Activated CD4-positive, alpha-beta T cell treated with anti-CD3 and anti-CD28 coated beads, Interleukin-2, amount 50 U/mL, for 24 hours (primary cell): ENCODE results near the gene CAPNS1.
A peak's percentile ranks its signal among the peaks of the same experiment; 100 is the strongest.
"Not testable (repeated sequence)": the region's sequence is repeated elsewhere in the genome, so short reads cannot be mapped to it uniquely, and the experiment has no call there.

ENCODE experiments used
- DNase-seq, 2 donors: peaks; one replicate each; pipeline ENCODE4 v3.0.0-alpha.2; 2020; ENCODE audit warnings: low read depth in 1 of 2, low spot score in 1 of 2

CAPNS1 gene

DNA sequence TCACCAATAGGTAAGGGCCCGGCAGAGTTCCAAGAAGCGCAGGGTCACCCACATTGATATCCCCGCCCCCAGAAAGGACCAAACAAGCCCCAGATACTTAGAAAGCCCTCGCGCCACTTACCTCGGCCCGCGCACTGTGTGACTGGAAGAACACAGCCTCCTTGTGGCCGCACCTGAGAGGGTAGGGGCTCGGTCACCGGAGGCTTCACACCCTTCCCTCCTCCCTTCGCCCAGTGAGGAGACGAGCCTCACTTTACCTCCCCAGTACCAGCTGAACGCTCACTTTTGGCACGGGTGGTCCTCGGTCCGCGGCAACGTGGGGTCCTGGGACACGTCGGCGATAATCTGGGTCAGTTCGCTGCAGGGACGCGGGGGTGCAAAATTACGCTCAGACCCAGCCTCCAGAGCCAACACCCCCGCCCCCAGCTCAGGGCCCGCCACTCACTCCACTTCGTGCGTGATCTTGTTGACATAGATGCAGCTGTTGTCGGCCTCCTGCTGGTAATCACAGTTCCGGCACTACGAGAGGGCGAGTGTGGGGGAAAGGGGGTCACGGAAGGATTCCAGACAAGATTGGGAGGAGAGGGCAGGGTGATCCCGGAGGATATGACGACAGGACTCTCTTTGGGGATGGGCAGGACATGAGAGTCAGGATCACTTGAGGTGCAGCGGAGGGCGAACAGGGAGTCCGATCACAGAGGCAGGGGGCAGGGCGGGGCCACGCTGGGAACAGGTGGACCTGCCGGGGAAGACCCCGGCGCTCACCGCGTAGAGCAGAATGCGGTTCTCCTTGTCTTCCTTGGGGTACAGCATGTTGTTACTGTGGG, 25.8 kb upstream of the CAPNS1 start:
- no peak for DNase-seq

GRCh38 chr19:36114721-36115452, 25.0 kb upstream of the CAPNS1 start, which contains the start of gene POLR2I:
POLR2I (minus strand) TSS chr19:36114875; CDS start chr19:36114856, 19 bp downstream.
- DNase-seq, result peak; percentile 97 to 99

GRCh38 chr19:36115453-36116343, 24.2 kb upstream of the CAPNS1 start, which contains the start of gene TBCB:
TBCB (plus strand) TSS chr19:36115468; CDS start chr19:36115561, 93 bp downstream.
- peak; percentile 87 to 89 for DNase-seq

GRCh38 chr19:36116344-36116637, 23.6 kb upstream of the CAPNS1 start:
- DNase-seq, result no peak

DNA sequence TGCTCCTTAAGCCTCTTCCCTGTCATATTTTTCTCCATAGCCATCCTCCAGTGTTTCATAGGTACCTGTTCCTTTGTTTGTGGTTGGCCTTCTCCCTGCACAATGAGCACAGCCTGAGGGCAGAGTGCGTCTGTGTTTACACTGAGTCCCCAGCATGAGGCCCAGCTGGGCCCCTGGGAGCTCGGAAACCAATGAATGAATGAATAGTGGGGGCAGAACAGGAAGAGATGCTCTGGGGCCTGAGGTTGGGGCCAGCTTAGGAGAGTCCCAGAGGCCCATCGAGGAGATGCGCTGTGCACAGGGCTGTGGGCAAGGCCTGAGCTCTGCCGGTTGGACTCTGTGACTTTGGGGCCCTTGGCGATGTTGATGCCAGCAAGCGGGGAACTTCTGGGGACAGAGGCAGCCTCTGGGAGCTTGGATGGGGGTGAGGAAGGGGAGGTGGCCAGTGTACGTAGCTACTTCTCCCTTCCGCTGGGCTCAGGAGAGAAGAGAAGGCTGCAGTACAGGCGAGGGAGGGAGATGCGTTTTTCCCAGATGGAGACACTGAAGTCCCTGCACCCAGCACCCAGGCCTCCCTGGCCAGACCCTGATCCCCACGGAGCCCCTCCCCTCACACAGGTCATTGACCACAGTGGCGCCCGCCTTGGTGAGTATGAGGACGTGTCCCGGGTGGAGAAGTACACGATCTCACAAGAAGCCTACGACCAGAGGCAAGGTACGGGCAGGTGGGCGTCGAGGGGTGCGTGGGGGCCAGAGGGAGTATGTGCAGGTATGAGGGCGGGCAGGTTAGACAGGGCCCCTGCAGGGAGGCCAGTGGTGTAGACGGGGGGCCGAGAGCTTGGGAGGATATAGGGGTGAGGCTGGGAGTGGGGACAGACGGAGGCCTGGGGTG, 19.5 kb upstream of the CAPNS1 start:
- DNase-seq, result no peak

GRCh38 chr19:36120984-36121358, 18.9 kb upstream of the CAPNS1 start:
- DNase-seq, result no peak

DNA sequence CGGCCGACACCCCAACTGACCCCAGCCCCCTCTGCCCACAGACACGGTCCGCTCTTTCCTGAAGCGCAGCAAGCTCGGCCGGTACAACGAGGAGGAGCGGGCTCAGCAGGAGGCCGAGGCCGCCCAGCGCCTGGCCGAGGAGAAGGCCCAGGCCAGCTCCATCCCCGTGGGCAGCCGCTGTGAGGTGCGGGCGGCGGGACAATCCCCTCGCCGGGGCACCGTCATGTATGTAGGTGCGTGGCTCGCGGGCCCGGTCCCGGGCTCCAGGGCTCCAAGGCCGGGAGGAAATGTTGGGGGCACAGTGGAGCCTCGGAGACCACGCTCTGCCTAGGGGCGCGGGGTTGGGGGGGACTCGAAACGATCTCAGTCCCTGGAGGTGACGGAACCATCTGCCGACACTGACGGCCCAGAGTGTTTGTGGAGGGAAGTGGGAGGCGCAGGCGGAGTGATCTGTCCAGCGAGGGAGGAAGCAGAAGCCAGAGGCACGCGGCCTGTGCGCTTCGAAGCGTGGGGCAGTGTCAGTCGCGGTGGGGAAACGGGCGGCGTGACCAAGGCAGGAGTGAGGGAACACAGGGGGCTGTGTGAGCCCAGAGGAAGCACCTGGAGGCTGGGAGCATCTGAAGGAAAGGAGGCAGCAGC, 18.3 kb upstream of the CAPNS1 start:
- DNase-seq, result no peak

DNA sequence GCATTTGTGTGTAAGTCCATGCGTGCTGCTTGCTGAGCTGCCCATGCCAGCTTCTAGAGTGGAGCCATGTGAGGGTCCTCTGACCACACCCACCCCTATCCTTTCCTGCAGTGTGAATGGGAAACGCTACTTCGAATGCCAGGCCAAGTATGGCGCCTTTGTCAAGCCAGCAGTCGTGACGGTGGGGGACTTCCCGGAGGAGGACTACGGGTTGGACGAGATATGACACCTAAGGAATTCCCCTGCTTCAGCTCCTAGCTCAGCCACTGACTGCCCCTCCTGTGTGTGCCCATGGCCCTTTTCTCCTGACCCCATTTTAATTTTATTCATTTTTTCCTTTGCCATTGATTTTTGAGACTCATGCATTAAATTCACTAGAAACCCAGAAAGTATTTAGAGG, 14.3 kb upstream of the CAPNS1 start:
- no peak for DNase-seq

DNA sequence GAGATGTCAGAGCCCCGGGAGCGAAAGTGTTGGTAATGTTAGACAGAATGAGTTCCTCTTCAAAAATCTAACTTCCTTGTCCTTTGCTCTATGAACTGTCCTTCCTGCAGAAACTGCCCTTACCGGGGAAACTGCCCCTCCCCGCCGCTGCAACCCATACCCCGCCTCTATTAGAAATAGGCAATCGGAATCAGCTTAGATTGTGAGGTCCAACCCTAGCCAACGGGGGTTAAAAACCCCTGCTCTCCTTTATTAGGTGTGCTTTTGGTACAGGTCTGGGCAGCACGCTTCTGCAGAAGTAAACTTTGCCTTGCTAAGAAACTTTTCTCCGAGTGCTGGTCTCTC, 11.5 kb upstream of the CAPNS1 start:
- DNase-seq, result no peak

GRCh38 chr19:36131221-36131620, 8.6 kb upstream of the CAPNS1 start:
- DNase-seq, result not testable (repeated sequence)

- DNase-seq, result not testable (repeated sequence)
Measured at GRCh38 chr19:36134867-36135266, 5.0 kb upstream of the CAPNS1 start.

- DNase-seq, result no peak
Measured at GRCh38 chr19:36136964-36137686, 2.7 kb upstream of the CAPNS1 start.

GRCh38 chr19:36139120-36139472, 770 bp upstream of the CAPNS1 start:
- no peak for DNase-seq

GRCh38 chr19:36140304-36141038, 605 bp downstream of the CAPNS1 start:
- DNase-seq, result peak; percentile 35 to 42

DNA sequence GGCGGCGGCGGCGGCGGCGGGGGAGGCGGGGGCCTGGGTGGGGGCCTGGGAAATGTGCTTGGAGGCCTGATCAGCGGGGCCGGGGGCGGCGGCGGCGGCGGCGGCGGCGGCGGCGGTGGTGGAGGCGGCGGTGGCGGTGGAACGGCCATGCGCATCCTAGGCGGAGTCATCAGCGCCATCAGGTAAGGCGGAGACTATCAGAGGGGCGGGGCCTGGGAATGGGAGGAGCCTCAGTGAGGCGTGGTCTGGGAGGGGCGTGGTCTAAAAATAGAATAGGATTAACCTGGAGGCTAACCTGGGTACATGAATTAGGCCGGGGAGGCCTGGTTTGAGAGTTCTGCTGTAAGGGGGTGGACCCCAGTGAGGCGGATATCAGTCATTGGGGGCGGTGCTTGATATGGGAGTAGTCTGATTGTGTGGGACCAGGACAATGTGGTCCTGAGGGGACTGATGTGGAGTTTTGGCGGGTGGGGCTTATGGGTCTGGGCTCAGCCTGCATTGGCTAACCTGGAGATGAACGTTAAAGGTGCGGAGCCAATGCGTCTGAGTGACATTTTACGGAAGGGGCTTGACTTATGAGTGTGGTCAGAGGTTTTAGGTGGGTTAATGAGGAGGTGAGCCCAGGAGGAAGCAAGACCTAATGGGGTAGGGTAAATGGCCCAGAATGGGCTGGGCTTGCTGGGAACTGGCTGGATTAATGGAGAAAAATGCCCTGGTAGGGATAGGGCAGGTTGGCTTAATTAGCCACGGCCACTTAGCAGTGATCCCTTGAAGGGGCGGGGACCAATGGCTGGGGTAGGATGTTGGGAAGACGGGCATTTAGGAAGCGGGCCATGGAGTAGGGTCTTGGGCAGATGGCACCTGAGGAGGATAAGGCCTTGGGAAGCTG, 1.4 kb downstream of the CAPNS1 start:
- peak; percentile 86 to 93 for DNase-seq

DNA sequence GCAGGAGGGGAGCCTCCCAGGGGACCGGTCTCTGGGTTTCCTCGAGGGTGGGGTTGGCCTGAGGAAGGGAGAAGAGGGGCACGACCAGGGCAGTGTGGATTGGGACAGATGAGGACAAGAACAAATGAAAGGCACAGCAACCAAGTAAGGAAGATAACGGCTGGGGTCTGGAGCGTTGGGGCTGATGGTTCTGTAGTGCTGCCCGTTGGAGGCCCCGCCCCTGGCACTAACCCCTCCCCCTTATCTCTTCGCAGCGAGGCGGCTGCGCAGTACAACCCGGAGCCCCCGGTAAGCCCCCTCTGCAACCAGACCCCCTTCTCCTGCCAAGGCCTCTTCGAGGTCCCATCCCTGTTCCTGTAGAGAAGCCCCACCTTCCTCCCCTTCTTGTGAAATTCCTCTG, 2.2 kb downstream of the CAPNS1 start:
- DNase-seq, result no peak

DNA sequence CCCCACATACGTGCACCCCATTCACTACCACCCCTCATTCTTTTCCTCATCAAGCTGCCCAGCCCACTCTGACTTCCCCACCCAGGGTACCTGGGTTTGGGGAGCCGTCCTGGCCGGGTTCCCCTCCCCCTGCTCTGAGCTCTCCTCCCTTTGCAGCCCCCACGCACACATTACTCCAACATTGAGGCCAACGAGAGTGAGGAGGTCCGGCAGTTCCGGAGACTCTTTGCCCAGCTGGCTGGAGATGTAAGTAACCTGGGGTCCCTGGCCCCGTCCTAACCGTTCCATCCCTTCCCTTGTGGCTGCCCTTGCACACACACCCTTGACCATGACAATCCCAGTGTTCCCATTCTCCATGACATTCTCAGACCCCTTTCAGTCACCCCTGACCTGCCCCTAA, 2.6 kb downstream of the CAPNS1 start:
- DNase-seq, result no peak

DNA sequence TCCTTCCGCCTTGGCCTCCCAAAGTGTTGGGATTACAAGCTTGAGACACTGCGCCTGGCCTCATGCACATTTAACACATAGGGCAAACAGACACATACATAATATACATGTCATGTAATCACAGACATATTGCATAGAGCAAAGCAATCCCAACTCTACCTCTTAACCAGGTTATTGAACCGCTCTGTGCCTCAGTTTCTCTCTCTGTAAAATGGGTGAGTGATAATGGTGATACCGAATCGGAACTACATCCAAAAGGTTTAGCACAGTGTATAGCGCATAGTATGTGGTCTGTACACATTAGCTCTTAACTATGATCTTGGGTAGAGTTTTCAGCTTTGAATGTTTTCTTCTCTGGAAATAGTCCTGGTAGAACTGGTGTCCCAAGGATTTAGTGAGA, 4.8 kb downstream of the CAPNS1 start:
- DNase-seq, result no peak
